GM19328 (cell line): ENCODE results near the gene TRAP1.
"Not testable (repeated sequence)": the region's sequence is repeated elsewhere in the genome, so short reads cannot be mapped to it uniquely, and the experiment has no call there.

ENCODE experiments used
- ATAC-seq: cut with Tn5 transposase; IDR thresholded peaks from one replicate; pipeline ENCODE4 v1.9.1; 2021; ENCODE audit warnings: mild to moderate bottlenecking, moderate library complexity; ENCODE audit not compliant: unreplicated experiment

TRAP1 gene

DNA sequence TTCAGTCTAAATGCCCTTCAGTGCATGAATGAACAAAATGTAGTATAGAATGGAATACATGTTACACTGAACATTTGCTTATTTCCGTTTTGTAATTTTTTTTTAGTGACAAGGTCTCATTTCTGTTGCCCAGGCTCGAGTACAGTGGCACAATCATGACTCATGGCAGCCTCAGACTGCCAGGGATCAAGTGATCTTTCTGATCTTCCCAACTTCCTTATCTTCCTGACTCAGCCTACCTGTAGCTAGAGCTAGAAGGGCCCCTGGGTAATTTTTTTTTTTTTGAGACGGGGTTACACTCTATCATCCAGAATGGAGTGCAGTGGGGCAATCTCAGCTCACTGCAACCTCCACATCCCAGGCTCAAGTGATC is 98.6 kb downstream of the TRAP1 start:
- ATAC-seq: no peak

DNA sequence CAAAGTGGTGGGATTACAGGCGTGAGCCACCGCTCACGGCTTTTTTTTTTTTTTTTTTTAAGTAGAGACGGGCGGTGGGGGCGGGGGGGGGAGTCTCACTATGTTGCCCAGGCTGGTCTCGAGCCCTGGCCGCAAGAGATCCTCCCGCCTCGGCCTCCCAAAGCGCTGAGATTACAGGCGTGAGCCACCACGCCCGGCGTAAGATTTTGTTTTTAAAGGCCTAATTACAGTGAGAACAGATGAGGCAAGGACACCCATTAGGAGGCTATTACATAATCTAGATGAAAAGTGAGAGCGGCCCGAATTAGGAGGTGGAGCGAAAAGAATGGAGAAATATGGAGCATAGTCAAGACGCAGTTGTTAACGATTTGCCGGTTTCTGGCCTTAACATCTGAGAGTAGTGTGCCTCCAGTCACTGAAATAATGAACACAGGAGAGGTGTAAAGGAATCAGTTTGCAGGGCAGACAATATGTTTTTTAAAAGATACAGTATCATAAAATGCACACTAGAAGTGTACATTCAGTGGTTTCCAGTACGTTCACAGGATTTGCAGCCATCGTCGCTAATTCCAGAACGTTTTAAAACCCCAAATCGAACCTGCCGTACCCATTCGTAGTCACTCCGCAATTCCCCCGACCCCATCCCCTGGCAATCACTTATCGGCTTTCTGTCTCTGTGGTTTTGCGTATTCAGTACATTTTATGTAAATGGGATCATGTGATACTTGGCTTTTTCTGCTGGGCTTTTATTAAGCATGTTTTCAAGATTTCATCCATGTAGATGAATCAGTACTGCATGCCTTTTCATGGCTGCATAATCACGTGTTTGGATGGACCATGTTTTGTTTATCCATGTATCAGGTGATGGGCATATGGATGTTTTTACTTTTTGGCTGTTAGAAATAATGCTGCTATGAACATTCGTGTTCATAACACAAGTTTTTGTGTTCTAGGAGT is 104.5 kb downstream of the TRAP1 start:
- ATAC-seq: no peak

DNA sequence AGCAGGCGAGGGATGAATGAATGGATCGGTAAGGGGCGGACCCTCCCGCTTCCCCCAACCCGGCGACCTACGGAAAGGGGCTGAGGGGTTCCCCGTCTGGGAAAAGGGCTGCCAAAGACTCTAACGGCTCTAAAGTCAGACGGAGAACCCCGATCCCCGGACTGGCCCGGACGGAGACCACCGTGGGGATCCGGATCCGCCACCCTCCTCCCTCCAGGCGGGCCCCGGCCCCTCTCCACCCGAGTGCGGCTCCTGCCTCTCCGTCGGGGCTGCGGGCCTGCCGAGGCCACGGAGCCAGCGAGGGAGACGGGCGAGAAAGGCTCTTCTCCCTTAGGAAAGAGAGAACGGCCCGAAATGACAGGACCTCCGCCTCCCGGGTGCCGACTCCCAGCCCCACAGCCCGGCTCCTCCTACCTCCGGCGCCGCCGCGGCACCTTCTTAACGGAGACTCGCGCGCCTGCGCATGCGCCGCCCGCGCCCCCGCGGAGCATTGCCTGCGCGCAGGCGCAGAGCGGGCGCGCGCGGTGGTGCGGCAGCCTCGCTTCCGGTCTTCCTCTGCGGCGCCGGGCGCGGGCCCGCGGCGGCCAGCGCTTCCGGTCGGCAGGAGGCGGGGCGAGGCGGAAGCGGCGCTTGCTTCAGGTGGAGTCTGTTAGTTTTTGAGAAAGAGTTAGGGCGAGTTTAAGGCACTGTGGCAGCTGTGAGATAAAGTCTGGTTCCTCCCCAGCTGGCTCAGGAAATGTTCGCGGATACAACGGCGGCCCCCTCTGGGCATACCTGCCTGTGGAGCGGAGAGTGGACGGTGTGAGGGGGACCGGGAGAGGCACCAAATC is 106.0 kb downstream of the TRAP1 start, which contains the start of gene SLX4:
Gene SLX4 (minus strand): TSS at position 461 of the 830 bp plus-strand sequence. CDS start 2,642 bp downstream, outside the sequence.
- ATAC-seq: peak; percentile 89

DNA sequence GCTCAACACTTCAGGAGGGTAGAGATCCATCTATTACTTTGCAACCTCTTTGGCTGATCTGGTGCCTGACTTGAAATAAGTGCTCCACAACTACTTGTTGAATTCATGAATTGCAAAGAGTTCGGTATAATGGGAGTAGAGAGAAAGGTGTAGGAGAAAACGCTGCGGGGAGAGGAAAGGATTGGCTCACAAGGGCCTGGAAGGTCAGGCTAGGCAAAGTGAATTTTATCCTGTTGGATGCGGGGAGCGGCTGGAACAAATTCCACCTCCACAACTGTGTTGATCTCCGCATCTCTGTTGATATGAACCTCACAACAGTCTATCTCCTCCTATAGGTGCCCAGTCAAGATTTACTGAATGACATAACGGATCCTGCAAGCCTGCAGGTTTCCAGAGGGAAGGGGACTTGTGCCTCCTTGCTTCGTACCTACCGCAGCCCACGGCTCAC is 106.6 kb downstream of the TRAP1 start:
- ATAC-seq: no peak

DNA sequence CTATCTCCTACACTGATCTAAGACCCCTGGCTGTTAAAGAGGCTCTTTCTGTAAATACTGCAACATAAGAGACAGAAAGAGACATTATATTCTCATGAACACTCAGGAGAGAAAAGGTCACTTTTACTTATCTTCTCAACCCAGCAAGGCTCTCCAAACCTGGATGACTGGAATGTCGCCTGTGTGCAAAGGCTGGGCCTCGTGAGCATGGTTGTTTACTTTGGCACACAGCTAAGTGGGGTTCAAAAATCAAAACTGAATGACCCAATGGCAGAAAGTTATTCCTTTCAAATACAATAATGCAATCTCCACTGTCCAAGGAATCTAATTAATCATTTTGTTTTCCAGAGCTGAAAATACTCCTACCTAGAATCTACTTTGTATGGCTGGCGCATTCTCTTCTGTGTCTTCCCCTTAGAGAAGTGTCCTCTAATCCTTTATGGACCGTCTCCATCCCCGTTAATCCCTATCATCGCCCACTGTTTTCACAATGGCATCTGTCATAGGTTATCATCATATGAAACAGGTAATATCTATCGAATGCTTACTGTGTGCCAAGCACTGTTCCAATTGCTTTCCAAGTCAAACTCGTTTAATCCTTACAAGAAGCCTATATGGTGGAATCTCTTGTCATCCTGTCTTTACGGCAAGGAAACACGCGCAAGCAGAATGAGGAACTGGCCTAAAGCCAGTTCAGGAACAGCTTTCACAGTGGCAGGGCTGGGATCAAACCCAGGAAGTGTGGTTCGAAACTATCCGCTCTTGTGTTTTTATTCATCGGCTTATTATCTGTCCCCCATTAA is 107.2 kb downstream of the TRAP1 start:
- no peak for ATAC-seq

DNA sequence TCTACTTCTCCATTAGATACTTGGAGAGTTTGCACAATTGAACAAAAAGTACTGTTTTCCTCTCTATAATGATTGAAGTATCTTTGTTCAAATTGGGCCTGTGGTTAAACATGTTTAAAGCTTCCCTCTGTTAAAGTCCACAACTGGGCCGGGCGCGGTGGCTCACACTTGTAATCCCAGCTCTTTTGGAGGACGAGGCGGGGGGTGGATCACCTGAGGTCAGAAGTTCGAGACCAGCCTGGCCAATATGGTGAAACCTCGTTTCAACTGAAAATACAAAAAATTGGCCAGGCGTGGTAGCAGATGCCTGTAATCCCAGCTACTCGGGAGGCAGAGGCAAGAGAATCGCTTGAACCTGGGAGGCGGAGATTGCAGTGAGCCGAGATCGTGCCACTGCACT is 108.3 kb downstream of the TRAP1 start:
- not testable (repeated sequence) for ATAC-seq

DNA sequence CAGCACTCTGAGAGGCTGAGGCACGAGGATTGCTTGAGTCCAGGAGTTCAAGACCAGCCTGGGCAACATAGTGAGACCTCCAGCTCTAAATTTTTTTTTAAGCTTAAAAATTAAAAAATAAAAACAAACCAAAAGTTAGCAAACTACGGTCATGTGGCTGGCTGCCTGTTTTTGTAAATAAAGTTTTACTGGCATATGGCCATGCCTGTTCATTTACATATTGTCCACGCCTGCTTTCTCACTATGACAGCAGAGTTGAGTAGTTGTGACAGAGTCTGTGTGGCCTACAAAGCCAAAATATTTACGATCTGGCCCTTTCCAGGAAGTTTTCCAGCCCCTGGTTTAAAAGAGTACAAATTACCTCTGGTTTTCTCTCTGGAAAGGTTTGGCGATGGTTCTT is 109.3 kb downstream of the TRAP1 start:
- ATAC-seq: no peak
